ENCODE results near the gene SPPL2C. TPM values are rescaled to one million over a fixed set of nuclear protein-coding genes. Genes with fewer than 3 reads are reported as not detected.

The SPPL2C gene
- total RNA-seq, 1 donor from 2014 or later: not detected

DNA sequence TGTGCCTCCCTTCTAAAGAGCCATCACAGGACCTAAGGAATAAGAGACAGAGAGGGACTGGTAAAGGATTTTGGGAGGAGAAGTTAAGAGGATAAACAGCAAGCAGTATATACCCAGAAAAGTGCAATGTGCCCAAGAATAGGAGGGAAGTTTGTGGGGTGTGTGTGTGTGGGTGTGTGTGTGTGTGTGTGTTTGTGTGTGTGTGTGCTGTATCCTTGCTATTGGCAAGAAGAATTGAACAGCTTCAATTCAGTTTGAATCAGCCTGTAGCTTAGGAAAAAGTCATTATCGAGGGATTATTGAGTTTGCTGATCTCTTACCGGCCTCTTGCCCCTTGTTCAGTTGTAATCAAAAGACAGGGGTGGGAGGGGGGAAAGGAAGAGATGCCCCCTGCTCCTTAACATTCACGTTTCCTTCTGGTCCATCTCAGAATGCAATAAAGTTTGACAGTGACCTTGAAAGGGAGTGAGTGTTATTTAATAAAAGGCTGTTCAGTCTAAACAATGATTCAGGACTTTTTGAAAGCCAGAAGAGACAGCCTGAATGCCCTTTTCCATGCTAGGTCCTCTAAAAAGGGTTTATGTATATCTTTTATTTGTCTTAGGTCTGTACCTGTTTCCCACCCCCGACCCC is 25.8 kb downstream of the SPPL2C start:
- Histone ChIP-seq H3K4me1 (no peaks in the 10 kb centered on the region), H3K9me3 (replicated peaks) (no peaks in the 10 kb centered on the region), H3K36me3 (no peaks in the 10 kb centered on the region), H3K27ac (replicated peaks) (no peak overlapping the region), H3K27me3 (ENCODE audit: low read depth) (peaks cover 65% of the 10 kb centered on the region), H3K4me3 (no peak overlapping the region)
- TF ChIP-seq CTCF (IDR thresholded peaks at IDR 0.05; ENCODE audit: borderline replicate concordance): no peak
- intact Hi-C loops (cut with micrococcal nuclease): no loop called here
- no peak for DNase-seq

DNA sequence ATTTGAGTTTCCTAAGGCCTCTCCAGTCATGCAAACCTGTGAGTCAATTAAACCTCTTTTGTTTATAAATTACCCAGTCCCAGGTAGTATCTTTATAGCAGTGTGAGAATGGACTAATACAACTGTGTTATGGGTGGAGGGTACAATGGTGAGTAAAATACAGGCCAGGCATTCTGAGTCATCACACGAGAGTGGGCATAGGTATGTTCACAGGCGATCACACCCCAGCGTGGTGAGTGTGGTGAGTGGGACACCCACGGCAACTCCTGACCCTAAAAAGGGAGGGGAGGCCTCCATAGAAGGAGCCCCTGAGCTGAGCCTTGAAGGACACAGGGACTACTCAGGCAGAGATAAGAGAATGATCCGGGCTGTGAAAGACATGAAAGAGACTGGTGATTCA is 27.0 kb downstream of the SPPL2C start:
- Histone ChIP-seq H3K4me3 (no peak overlapping the region), H3K4me1 (no peaks in the 10 kb centered on the region), H3K36me3 (no peaks in the 10 kb centered on the region), H3K9me3 (replicated peaks) (no peaks in the 10 kb centered on the region), H3K27me3 (ENCODE audit: low read depth) (peaks cover 65% of the 10 kb centered on the region), H3K27ac (replicated peaks) (no peak overlapping the region)
- no peak for TF ChIP-seq CTCF (IDR thresholded peaks at IDR 0.05; ENCODE audit: borderline replicate concordance)
- intact Hi-C loops (cut with micrococcal nuclease): no loop called here
- DNase-seq: no peak

- H3K9me3 ChIP-seq (replicated peaks): no peaks in the 10 kb centered on the region
- no peak overlapping the region for H3K27ac ChIP-seq (replicated peaks)
- DNase-seq: no peak
- no peak overlapping the region for H3K4me3 ChIP-seq
- intact Hi-C loops (cut with micrococcal nuclease): no loop called here
- no peak for TF ChIP-seq CTCF (IDR thresholded peaks at IDR 0.05; ENCODE audit: borderline replicate concordance)
- H3K4me1 ChIP-seq: no peaks in the 10 kb centered on the region
- H3K27me3 ChIP-seq (ENCODE audit: low read depth): peaks cover 72% of the 10 kb centered on the region
- H3K36me3 ChIP-seq: no peaks in the 10 kb centered on the region
These were observed 29.0 kb downstream of the SPPL2C start for GRCh38 chr17:45873728-45874127.

DNA sequence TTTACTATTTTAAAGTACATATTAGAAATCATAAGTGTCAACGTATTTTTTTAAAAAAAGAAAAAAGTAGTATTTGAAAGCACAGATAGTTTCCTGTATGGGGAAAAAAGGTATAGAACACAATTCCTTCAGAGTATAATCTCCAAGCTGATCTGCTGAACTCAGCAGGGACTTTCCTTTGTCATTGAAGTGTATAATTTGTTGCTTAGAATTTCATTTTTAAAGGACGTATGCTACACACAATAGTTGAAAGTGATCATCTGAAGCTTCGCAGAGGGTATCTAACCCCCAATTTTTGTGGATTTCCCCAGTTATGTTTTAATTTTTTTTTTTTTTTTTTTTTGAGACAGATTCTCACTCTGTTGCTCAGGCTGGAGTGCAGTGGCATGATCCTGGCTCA is 29.5 kb downstream of the SPPL2C start:
- DNase-seq: no peak
- Histone ChIP-seq H3K27ac (replicated peaks) (no peak overlapping the region), H3K27me3 (ENCODE audit: low read depth) (peaks cover 75% of the 10 kb centered on the region), H3K4me3 (no peak overlapping the region), H3K36me3 (no peaks in the 10 kb centered on the region), H3K9me3 (replicated peaks) (no peaks in the 10 kb centered on the region), H3K4me1 (no peaks in the 10 kb centered on the region)
- TF ChIP-seq CTCF (IDR thresholded peaks at IDR 0.05; ENCODE audit: borderline replicate concordance): no peak
- intact Hi-C loops (cut with micrococcal nuclease): no loop called here

- peaks cover 88% of the 10 kb centered on the region for H3K27me3 ChIP-seq (ENCODE audit: low read depth)
- intact Hi-C loops (cut with micrococcal nuclease): no loop called here
- DNase-seq: no peak
- H3K9me3 ChIP-seq (replicated peaks): no peaks in the 10 kb centered on the region
- TF ChIP-seq CTCF (IDR thresholded peaks at IDR 0.05; ENCODE audit: borderline replicate concordance): no peak
- H3K4me3 ChIP-seq: no peak overlapping the region
- no peaks in the 10 kb centered on the region for H3K4me1 ChIP-seq
- H3K27ac ChIP-seq (replicated peaks): no peak overlapping the region
- H3K36me3 ChIP-seq: no peaks in the 10 kb centered on the region
These were observed 31.9 kb downstream of the SPPL2C start for GRCh38 chr17:45876539-45876938.
